Activated CD8-positive, alpha-beta T cell treated with anti-CD3 and anti-CD28 coated beads for 36 hours (primary cell): Measurements from ENCODE around the gene EFNA5. TPM values are rescaled to one million over a fixed set of nuclear protein-coding genes. Genes with fewer than 3 reads are reported as not detected.

ENCODE experiments used
- ATAC-seq: fragments of 200-7000 bp; cut with Tn5 transposase; one replicate; pipeline ENCODE4 v1.10.0; 2021; ENCODE audit warnings: mild to moderate bottlenecking, moderate library complexity
- CTCF ChIA-PET: fragments of 350-600 bp; sonication (Branson Sonifier 250); formaldehyde crosslinking; loops from one replicate; lab custom pipeline; 2021; ENCODE audit warnings: antibody characterized with exemption; lab: Charles Lee
- POLR2A ChIA-PET: fragments of 350-600 bp; sonication (Branson Sonifier 250); formaldehyde crosslinking; loops from one replicate; lab custom pipeline; 2021; ENCODE audit warnings: antibody characterized with exemption; lab: Charles Lee
- DNase-seq: peaks from one replicate; pipeline ENCODE4 v3.0.0-alpha.2; 2020
- H3K27ac Mint-ChIP-seq: one replicate; pipeline ENCODE4 v1.8.0; 2021; ENCODE audit warnings: mild to moderate bottlenecking, mixed read lengths
- H3K27me3 Mint-ChIP-seq: one replicate; pipeline ENCODE4 v1.8.0; 2021; ENCODE audit warnings: mixed read lengths
- H3K36me3 Mint-ChIP-seq: one replicate; pipeline ENCODE4 v1.8.0; 2021; ENCODE audit warnings: low read depth, mixed read lengths
- H3K4me1 Mint-ChIP-seq: one replicate; pipeline ENCODE4 v1.8.0; 2021; ENCODE audit warnings: low read depth, mixed read lengths
- H3K4me3 Mint-ChIP-seq: one replicate; pipeline ENCODE4 v1.8.0; 2021; ENCODE audit warnings: mild to moderate bottlenecking, moderate library complexity, mixed read lengths
- H3K9me3 Mint-ChIP-seq: one replicate; pipeline ENCODE4 v1.8.0; 2021; ENCODE audit warnings: mixed read lengths
- CTCF ChIP-seq: fragments of 200-600 bp; IDR thresholded peaks from one replicate; pipeline ENCODE4 v1.8.0; 2022; ENCODE audit warnings: antibody characterized with exemption, mild to moderate bottlenecking
- intact Hi-C: fragments of 100-400 bp; cut with micrococcal nuclease; formaldehyde crosslinking; loops from one replicate; pipeline ENCODE4 v1.10.0; 2022
- total RNA-seq, 2 experiments: library from RNA; stranded (reverse); gene quantifications; one replicate each; pipeline ENCODE4 v1.2.3, GENCODE V29; 2021

EFNA5 gene
- total RNA-seq, 2 experiments from 2014 or later: not detected

- H3K27me3 Mint-ChIP-seq: peaks cover 8% of the 10 kb centered on the region
- no peaks in the 10 kb centered on the region for H3K36me3 Mint-ChIP-seq
- no peaks in the 10 kb centered on the region for H3K9me3 Mint-ChIP-seq
- ATAC-seq: no peak
- CTCF ChIA-PET: no interaction called here
- no peak for TF ChIP-seq CTCF
- intact Hi-C loops: no loop called here
- no peak overlapping the region for H3K27ac Mint-ChIP-seq
- POLR2A ChIA-PET: no interaction called here
- no peak for DNase-seq
- no peak overlapping the region for H3K4me3 Mint-ChIP-seq
- no peaks in the 10 kb centered on the region for H3K4me1 Mint-ChIP-seq
Measured at GRCh38 chr5:107705402-107706014, 34.8 kb upstream of the EFNA5 start.

- Mint-ChIP-seq H3K4me1 (no peaks in the 10 kb centered on the region), H3K36me3 (no peaks in the 10 kb centered on the region), H3K27me3 (peaks cover 8% of the 10 kb centered on the region), H3K4me3 (no peak overlapping the region), H3K27ac (no peak overlapping the region), H3K9me3 (no peaks in the 10 kb centered on the region)
- no peak for TF ChIP-seq CTCF
- intact Hi-C loops: no loop called here
- ATAC-seq: no peak
- ChIA-PET CTCF (no interaction called here), POLR2A (no interaction called here)
- DNase-seq: no peak
Measured at GRCh38 chr5:107704681-107705401, 34.1 kb upstream of the EFNA5 start.

GRCh38 chr5:107700481-107700880 lies 29.7 kb upstream of the EFNA5 start:
- ChIA-PET CTCF (no interaction called here), POLR2A (no interaction called here)
- H3K4me3 Mint-ChIP-seq: no peak overlapping the region
- intact Hi-C loops: no loop called here
- no peaks in the 10 kb centered on the region for H3K9me3 Mint-ChIP-seq
- DNase-seq: no peak
- peaks cover 6% of the 10 kb centered on the region for H3K27me3 Mint-ChIP-seq
- no peak for TF ChIP-seq CTCF
- H3K36me3 Mint-ChIP-seq: no peaks in the 10 kb centered on the region
- no peaks in the 10 kb centered on the region for H3K4me1 Mint-ChIP-seq
- H3K27ac Mint-ChIP-seq: no peak overlapping the region
- ATAC-seq: no peak

GRCh38 chr5:107699425-107699824 lies 28.7 kb upstream of the EFNA5 start:
- CTCF ChIA-PET: no interaction called here
- Mint-ChIP-seq H3K4me3 (no peak overlapping the region), H3K27me3 (peaks cover 4% of the 10 kb centered on the region), H3K27ac (no peak overlapping the region), H3K9me3 (no peaks in the 10 kb centered on the region), H3K4me1 (no peaks in the 10 kb centered on the region), H3K36me3 (no peaks in the 10 kb centered on the region)
- intact Hi-C loops: no loop called here
- POLR2A ChIA-PET: no interaction called here
- no peak for DNase-seq
- ATAC-seq: no peak
- no peak for TF ChIP-seq CTCF

GRCh38 chr5:107698286-107698685 lies 27.5 kb upstream of the EFNA5 start:
- no peak overlapping the region for H3K27ac Mint-ChIP-seq
- CTCF ChIA-PET: no interaction called here
- no peak for TF ChIP-seq CTCF
- peaks cover 4% of the 10 kb centered on the region for H3K27me3 Mint-ChIP-seq
- H3K9me3 Mint-ChIP-seq: no peaks in the 10 kb centered on the region
- no peaks in the 10 kb centered on the region for H3K36me3 Mint-ChIP-seq
- intact Hi-C loops: no loop called here
- ATAC-seq (no peak), DNase-seq (no peak)
- POLR2A ChIA-PET: no interaction called here
- H3K4me3 Mint-ChIP-seq: no peak overlapping the region
- H3K4me1 Mint-ChIP-seq: no peaks in the 10 kb centered on the region
